ENCODE measurements around the gene SEMA3A.
"Not testable (repeated sequence)": the region's sequence is repeated elsewhere in the genome, so short reads cannot be mapped to it uniquely, and the experiment has no call there.

SEMA3A gene

GRCh38 chr7:84154991-84155781, 39.4 kb downstream of the SEMA3A start:
- no peak for DNase-seq (ENCODE audit: low read depth in 3 of 3)

- DNase-seq (ENCODE audit: low read depth in 3 of 3): no peak
Measured at GRCh38 chr7:84152995-84153394, 41.6 kb downstream of the SEMA3A start.

GRCh38 chr7:84150370-84150769, 44.2 kb downstream of the SEMA3A start:
- not testable (repeated sequence) for DNase-seq (ENCODE audit: low read depth in 3 of 3)

- DNase-seq (ENCODE audit: low read depth in 3 of 3): no peak
Measured at GRCh38 chr7:84149573-84149972, 45.0 kb downstream of the SEMA3A start.

GRCh38 chr7:84145892-84146291, 48.7 kb downstream of the SEMA3A start:
- DNase-seq (ENCODE audit: low read depth in 3 of 3): no peak

GRCh38 chr7:84144935-84145334, 49.7 kb downstream of the SEMA3A start:
- no peak for DNase-seq (ENCODE audit: low read depth in 3 of 3)

GRCh38 chr7:84144480-84144879, 50.1 kb downstream of the SEMA3A start:
- DNase-seq (ENCODE audit: low read depth in 3 of 3): no peak

- no peak for DNase-seq (ENCODE audit: low read depth in 3 of 3)
Measured at GRCh38 chr7:84142726-84143125, 51.9 kb downstream of the SEMA3A start.

GRCh38 chr7:84139986-84140729, 54.4 kb downstream of the SEMA3A start:
- no peak for DNase-seq (ENCODE audit: low read depth in 3 of 3)

GRCh38 chr7:84138411-84138810, 56.2 kb downstream of the SEMA3A start:
- no peak for DNase-seq (ENCODE audit: low read depth in 3 of 3)

GRCh38 chr7:84137812-84138211, 56.8 kb downstream of the SEMA3A start:
- DNase-seq (ENCODE audit: low read depth in 3 of 3): no peak

GRCh38 chr7:84136809-84137208, 57.8 kb downstream of the SEMA3A start:
- DNase-seq (ENCODE audit: low read depth in 3 of 3): no peak

- no peak for DNase-seq (ENCODE audit: low read depth in 3 of 3)
Measured at GRCh38 chr7:84136336-84136735, 58.3 kb downstream of the SEMA3A start.

GRCh38 chr7:84134169-84134568, 60.4 kb downstream of the SEMA3A start:
- no peak for DNase-seq (ENCODE audit: low read depth in 3 of 3)

GRCh38 chr7:84125654-84126053, 68.9 kb downstream of the SEMA3A start:
- no peak for DNase-seq (ENCODE audit: low read depth in 3 of 3)

- DNase-seq (ENCODE audit: low read depth in 3 of 3): no peak
Measured at GRCh38 chr7:84123965-84124547, 70.5 kb downstream of the SEMA3A start.

- no peak for DNase-seq (ENCODE audit: low read depth in 3 of 3)
Measured at GRCh38 chr7:84122582-84123360, 71.8 kb downstream of the SEMA3A start.

- DNase-seq (ENCODE audit: low read depth in 3 of 3): no peak
Measured at GRCh38 chr7:84117304-84117703, 77.3 kb downstream of the SEMA3A start.

GRCh38 chr7:84113906-84114850, 80.4 kb downstream of the SEMA3A start:
- no peak for DNase-seq (ENCODE audit: low read depth in 3 of 3)

- DNase-seq (ENCODE audit: low read depth in 3 of 3): no peak
Measured at GRCh38 chr7:84113286-84113685, 81.3 kb downstream of the SEMA3A start.

- DNase-seq (ENCODE audit: low read depth in 3 of 3): no peak
Measured at GRCh38 chr7:84112771-84113170, 81.8 kb downstream of the SEMA3A start.

All from stimulated activated CD4-positive, alpha-beta T cell treated with anti-CD3 and anti-CD28 coated beads, TNF-alpha, amount 100 ng/mL, for 4 hours (primary cell).